ENCODE measurements around the gene NMUR1. TPM values are rescaled to one million over a fixed set of nuclear protein-coding genes. Genes with fewer than 3 reads are reported as not detected.
"Not testable (repeated sequence)": the region's sequence is repeated elsewhere in the genome, so short reads cannot be mapped to it uniquely, and the experiment has no call there.

Gene NMUR1
- total RNA-seq (under 1 TPM in 7 of 9 donors, not detected in 2; 0.12 to 0.71 (median 0.53) TPM), polyA plus RNA-seq (under 1 TPM; 0.10 to 0.23 TPM)
- long read RNA-seq, donor 1, partial matches to known transcripts: 0 of 2 reads
- long read RNA-seq, donor 1, other reads (novel, unspliced or antisense): 0 of 2 reads
- long read RNA-seq, donor 2: 0 reads
- long read RNA-seq, donor 3: 0 reads

GRCh38 chr2:231530099-231531011 lies at the start of gene NMUR1:
NMUR1 (minus strand) TSS chr2:231530445; CDS start chr2:231530361, 84 bp downstream.
- DNase-seq: peak; percentile 56 to 88 (median 64)
- Histone ChIP-seq H3K4me3 (peak within 1 kb of the TSS in 11 of 12 donors; percentile 13 to 58 (median 49)), H3K27me3 (peaks cover 0 to 39% (median 0%) of the 10 kb centered on the region in 9 donors), H3K4me1 (peaks cover 0 to 11% (median 0%) of the 10 kb centered on the region in 12 donors), H3K9me3 (no peaks in the 10 kb centered on the region), H3K36me3 (no peaks in the 10 kb centered on the region), H3K27ac (peak within 1 kb of the TSS in 1 of 12 donors; percentile 1)
- TF ChIP-seq CTCF (IDR thresholded peaks at IDR 0.05): peak; percentile 71 to 92 (median 86)
- TF ChIP-seq POLR2A (IDR thresholded peaks at IDR 0.05): no peak
- intact Hi-C loops (cut with DNase I): loop anchor here in 4 of 10 donors (1.0 to 2.0 kb wide), 3 partner anchors 26 to 28 kb away; no protein-coding TSS in a partner anchor
- WGBS, 4 donors: 16 to 29% (median 21%) methylated on average over 34 to 85 of the region's 85 CpGs
- ATAC-seq: peak in 3 of 4 donors; percentile 54 to 82 (median 74)

DNA sequence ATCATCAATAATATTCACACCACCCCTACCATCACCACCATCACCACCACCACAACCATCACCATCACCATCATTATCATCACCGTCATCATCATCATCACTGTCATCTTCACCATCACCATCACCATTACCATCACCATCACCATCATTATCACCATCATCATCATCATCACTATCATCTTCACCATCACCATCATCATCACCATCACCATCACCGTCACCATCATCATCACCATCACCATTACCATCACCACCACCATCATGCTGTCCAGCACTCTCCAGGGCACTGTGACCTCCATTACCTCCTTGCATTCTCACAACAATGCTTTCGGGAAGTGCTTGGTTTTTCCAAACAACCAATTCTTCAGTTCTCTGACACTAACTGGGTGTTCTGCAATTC lies 49.3 kb upstream of the NMUR1 start:
- intact Hi-C loops (cut with DNase I): no loop called here
- no peak for ATAC-seq
- H3K4me1 ChIP-seq: no peaks in the 10 kb centered on the region
- H3K9me3 ChIP-seq: no peaks in the 10 kb centered on the region
- TF ChIP-seq CTCF (IDR thresholded peaks at IDR 0.05) (no peak), POLR2A (IDR thresholded peaks at IDR 0.05) (no peak)
- WGBS, 4 donors: 87 to 96% (median 89%) methylated on average over 3 of the region's 3 CpGs
- H3K27me3 ChIP-seq: no peaks in the 10 kb centered on the region
- no peak for DNase-seq
- H3K4me3 ChIP-seq: no peak overlapping the region
- no peak overlapping the region for H3K27ac ChIP-seq
- no peaks in the 10 kb centered on the region for H3K36me3 ChIP-seq

DNA sequence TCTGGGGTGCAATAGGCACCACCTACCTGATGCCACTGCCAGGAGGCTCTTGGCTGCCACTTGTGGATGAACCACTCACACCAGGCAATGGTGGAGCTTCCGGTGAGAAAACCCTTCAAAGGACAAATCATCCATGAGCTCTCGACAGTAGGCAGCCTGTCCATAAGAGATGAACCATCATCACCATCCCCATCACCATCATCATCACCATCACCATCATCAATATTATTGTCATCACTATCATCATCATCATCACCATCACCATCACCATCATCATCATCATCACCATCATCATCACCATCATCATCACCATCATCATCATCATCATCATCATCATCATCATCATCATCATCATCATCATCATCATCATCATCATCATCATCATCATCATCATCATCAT lies 48.4 kb upstream of the NMUR1 start:
- H3K9me3 ChIP-seq; H3K27me3 ChIP-seq; H3K36me3 ChIP-seq; intact Hi-C loops (cut with DNase I); H3K27ac ChIP-seq; H3K4me1 ChIP-seq; H3K4me3 ChIP-seq; ATAC-seq: not testable (repeated sequence)
- WGBS, 4 donors: 95 to 100% (median 97%) methylated on average over 2 of the region's 2 CpGs
- DNase-seq: peak in 1 of 5 donors; percentile 7

- intact Hi-C loops (cut with DNase I): no loop called here
- H3K27me3 ChIP-seq: no peaks in the 10 kb centered on the region
- H3K27ac ChIP-seq: no peak overlapping the region
- WGBS, 4 donors: 85 to 90% (median 86%) methylated on average over 4 of the region's 4 CpGs
- no peaks in the 10 kb centered on the region for H3K9me3 ChIP-seq
- no peaks in the 10 kb centered on the region for H3K36me3 ChIP-seq
- DNase-seq (peak in 1 of 5 donors; percentile 15), ATAC-seq (no peak)
- TF ChIP-seq POLR2A (IDR thresholded peaks at IDR 0.05): no peak
- TF ChIP-seq CTCF (IDR thresholded peaks at IDR 0.05): no peak
- no peaks in the 10 kb centered on the region for H3K4me1 ChIP-seq
- no peak overlapping the region for H3K4me3 ChIP-seq
Measured at GRCh38 chr2:231576465-231576864, 46.2 kb upstream of the NMUR1 start.
